Muscle layer of duodenum (tissue), 2 donors: ENCODE data around the gene MAPT.

ENCODE experiments used
- H3K27ac ChIP-seq: one replicate; pipeline ENCODE4 v1.7.0; 2013; ENCODE audit warnings: mild to moderate bottlenecking, low read length
- H3K27me3 ChIP-seq: one replicate; pipeline ENCODE4 v1.7.0; 2013; ENCODE audit warnings: low read depth, mild to moderate bottlenecking, control low read depth, low read length
- H3K36me3 ChIP-seq, 2 donors: one replicate each; pipeline ENCODE4 v1.7.0; 2013; ENCODE audit warnings: low read length in 2 of 2, control low read depth in 1 of 2, mild to moderate bottlenecking in 1 of 2; ENCODE audit not compliant: insufficient read depth in 2 of 2, control insufficient read depth in 1 of 2
- H3K4me1 ChIP-seq, 2 donors: one replicate each; pipeline ENCODE4 v1.7.0; 2013; ENCODE audit warnings: low read length in 2 of 2, mild to moderate bottlenecking in 2 of 2, control low read depth in 1 of 2, moderate library complexity in 1 of 2; ENCODE audit not compliant: insufficient read depth in 2 of 2, control insufficient read depth in 1 of 2
- H3K4me3 ChIP-seq, 2 donors: one replicate each; pipeline ENCODE4 v1.7.0; 2013; ENCODE audit warnings: low read length in 2 of 2, low read depth in 1 of 2, mild to moderate bottlenecking in 1 of 2
- H3K9me3 ChIP-seq, 2 donors: one replicate each; pipeline ENCODE4 v1.7.0; 2013; ENCODE audit warnings: low read length in 2 of 2, control low read depth in 1 of 2, mild to moderate bottlenecking in 1 of 2; ENCODE audit not compliant: control insufficient read depth in 1 of 2
- donor health status: healthy.

The MAPT gene

DNA sequence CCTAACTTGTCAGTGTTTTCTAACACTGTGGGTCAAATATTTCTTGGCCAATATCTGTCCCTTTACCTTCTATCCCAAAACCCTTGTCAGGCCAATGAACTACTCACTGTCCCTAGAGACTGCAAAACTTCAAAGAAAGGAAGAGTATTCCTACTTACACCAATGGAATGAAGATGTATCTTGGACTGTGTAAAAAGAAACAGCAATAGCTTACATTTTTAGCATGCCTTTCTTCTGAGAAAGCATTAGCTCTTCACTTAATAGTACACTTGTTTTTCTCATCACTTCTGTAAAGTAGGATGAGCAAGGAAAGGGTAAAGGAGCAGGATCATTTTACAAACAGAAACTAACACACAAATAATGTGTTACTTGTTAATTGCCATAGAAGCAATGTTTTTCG lies 178.6 kb downstream of the MAPT start:
- H3K36me3 ChIP-seq: peaks cover 0 to 4% of the 10 kb centered on the region in 2 donors
- no peaks in the 10 kb centered on the region for H3K27me3 ChIP-seq
- no peak overlapping the region for H3K4me3 ChIP-seq
- no peaks in the 10 kb centered on the region for H3K9me3 ChIP-seq
- peaks cover 0 to 24% of the 10 kb centered on the region in 2 donors for H3K4me1 ChIP-seq
- no peak overlapping the region for H3K27ac ChIP-seq

DNA sequence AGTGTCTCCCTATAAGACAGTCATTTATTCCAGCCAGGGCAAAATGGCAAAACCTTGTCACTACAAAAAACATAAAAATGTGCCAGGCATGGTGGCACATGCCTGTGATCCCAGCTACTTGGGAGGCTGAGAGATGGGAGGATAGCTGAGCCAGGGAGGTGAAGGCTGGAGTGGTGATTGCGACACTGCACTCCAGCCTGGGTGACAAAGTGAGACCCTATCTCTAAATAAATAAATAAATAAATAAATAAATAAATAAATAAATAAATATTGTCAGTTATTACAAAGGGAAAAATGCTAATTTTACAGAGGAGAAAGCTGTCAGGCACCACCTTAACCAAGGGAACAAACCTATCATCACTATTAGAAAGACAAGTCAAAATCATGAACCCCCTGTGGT lies 180.2 kb downstream of the MAPT start:
- no peak overlapping the region for H3K4me3 ChIP-seq
- H3K4me1 ChIP-seq: peaks cover 0 to 24% of the 10 kb centered on the region in 2 donors
- peaks cover 0 to 4% of the 10 kb centered on the region in 2 donors for H3K36me3 ChIP-seq
- H3K27me3 ChIP-seq: no peaks in the 10 kb centered on the region
- H3K9me3 ChIP-seq: no peaks in the 10 kb centered on the region
- H3K27ac ChIP-seq: no peak overlapping the region
